DMS53 treated with DMSO at 0.1 percent for 48 hours (cell line): ENCODE measurements around the gene TTC39C.
A peak's percentile ranks its signal among the peaks of the same experiment; 100 is the strongest.

Experiments
- DNase-seq: peaks from one replicate; lab custom pipeline; 2025; ENCODE audit not compliant: unreplicated experiment; lab: John Stamatoyannopoulos, UW

TTC39C gene

GRCh38 chr18:23990474-23991410 lies 23.8 kb upstream of the TTC39C start:
- no peak for DNase-seq

DNA sequence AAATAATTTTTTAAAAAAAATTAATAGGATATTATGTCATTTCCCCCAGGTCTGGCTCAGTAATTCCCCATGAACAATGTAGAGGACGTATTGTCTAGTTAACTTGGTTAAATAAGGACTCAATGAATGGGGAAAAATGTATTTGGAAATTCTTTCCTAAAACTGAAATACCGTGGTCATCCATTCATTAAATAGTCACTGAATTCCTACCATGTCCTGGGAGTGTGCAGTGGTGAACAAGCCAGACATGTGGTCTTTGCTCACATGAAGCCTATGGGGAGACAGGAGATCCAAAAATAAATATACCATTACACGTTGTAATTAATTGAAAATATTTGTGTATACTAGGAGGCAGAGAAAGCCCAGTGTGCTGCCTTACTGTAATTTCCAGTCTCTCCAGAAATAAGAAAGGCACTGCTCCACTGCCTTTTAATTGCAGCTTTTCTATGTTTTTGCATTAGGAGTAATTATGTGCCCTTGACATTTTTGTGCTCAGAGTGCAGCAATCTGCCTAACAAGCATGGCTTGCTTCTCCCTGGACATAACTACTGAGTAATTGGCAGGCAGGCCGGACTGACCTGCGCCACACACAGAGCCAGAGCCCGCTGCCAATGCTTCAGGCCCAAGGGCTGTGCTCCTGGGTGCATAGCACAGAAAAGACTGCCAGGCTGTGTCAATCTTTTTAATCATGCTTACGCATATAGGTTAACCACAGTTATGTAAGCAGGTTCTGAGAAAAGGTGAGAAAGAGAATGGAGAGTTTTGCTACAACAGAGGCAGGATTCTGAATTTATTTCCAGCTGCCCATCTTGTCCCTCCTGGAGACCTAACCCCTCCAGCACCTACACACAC lies 22.2 kb upstream of the TTC39C start:
- no peak for DNase-seq

DNA sequence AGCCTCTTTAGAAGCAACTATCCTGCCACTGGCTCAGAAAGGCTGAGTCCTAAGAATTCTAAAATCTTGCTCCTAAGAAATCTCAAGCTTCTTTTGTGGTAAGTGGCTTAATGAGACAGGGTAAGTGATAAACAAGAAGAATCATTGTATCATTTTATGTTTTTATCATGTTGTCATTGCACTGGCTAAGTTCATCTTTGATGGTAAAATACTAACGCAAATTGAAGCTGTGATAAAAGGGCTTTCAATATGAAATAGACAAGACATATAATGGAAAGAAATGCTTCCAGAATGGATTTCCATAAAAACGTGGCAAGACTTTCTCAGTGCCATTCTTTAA lies 21.6 kb upstream of the TTC39C start:
- no peak for DNase-seq

DNA sequence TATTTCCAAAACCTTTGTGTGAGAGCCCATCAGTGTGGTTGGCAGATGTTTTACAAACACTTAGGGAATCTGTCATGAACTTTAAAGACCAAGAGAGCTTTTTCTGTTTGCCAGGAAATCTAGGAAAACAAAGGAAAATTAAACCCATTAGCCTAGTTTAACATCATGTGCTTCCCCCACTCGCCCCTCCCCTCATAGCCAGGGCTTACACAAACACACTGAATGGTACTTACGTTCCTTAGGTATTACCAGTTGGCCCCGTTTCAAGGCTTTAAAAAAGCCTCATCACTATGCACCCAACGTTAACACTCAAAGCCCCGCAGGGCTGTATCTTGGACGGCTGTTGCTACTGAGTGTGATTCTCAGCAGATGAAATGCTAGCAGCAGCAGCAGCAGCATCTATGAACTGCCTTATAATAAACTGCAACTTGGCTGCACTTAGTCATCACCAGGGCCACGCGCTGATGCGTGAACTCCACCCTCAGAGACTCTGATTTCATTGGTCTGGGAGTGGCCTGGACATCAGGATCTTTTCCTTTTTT lies 20.1 kb upstream of the TTC39C start:
- peak; percentile 82 for DNase-seq

DNA sequence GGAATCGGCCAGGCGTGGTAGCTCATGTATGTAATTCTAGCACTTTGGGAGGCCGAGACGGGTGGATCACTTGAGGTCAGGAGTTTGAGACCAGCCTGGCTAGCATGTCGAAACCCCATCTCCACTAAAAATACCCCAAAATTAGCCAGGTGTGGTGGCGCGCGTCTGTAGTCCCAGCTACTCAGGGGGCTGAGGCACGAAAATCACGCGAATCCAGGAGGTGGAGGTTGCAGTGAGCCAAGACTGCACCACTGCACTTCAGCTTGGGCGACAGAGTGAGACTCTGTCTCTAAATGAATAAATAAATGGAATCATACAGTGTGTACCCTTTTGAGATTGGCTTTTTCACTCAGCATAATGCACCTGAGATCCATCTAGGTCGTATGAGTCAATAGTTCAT lies 19.4 kb upstream of the TTC39C start:
- DNase-seq, result no peak

GRCh38 chr18:23998018-23998417 lies 16.5 kb upstream of the TTC39C start:
- DNase-seq, result no peak

GRCh38 chr18:23998820-23999219 lies 15.7 kb upstream of the TTC39C start:
- DNase-seq, result peak; percentile 96

GRCh38 chr18:24000613-24001490 lies 13.7 kb upstream of the TTC39C start:
- DNase-seq, result no peak

DNA sequence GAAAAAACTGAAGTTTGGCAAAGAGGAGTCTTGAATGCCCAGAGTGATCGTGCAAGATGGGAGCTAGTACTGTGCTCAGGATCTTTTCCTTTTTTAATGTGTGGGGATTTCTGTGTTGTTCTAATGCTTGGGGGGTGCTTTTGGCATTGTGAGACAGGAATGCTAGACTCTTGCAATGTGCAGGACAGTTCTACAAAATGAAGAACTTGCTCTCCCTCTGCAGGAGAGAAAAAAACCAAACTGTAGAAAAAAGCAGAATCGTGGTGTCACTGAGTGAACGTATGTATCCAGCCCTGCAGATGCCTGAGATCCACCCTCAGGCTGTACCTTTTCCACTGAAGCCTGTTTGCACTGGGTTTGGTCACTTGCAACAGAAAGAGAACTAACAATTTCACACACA lies 12.1 kb upstream of the TTC39C start:
- no peak for DNase-seq

DNA sequence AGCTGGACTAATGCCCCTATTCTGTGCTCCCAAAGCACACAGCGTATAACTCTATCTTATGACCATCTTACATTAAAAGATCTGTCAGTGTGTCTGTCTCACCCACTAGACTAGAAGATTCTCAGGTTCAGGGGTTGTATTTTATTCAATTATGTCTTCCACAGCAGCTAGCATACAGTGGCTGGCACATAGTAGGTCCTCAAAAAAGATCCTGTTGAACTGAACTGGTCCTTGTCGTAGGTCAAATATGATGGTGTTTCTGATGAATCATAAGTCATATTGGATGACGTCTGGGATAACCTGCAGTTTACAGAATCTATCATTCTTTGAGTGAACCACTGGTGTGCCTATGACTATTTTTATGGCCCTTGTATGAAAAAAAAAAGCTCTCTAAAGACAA lies 11.3 kb upstream of the TTC39C start:
- DNase-seq, result no peak

DNA sequence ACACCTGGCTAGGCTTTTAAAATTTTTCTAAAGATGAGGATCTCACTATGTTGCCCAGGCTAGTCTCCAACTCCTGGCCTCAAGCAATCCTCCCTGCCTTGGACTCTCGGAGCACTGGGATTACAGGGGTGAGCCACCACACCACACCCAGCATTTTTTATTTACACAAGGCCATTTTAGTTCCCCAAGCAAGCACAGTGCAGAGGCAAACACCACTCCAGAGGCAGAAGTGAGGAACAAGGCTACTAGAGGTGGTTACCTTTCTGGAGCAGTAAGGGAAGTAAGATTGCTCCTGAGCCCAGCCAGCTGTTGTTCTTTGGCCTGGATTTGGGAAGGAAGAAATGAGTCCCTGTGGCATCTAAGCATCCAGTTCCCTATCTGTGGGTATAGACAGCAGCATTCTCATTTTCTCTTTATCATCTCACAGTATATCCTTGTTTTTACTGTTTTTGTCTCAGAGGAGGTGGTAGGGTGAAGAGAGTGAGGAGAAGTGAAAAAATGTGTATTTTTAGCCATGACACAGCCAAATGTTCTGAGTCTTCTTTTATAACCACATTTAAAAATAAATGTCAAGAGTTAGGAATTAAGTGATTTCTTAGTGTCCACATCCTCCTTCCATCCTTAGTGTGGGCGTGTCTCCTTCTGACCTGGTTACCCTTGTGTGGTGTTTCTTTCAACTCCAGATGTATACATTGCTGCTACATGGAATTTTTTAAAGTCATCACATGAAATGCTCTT lies 10.5 kb upstream of the TTC39C start:
- no peak for DNase-seq

GRCh38 chr18:24006712-24007313 lies 7.7 kb upstream of the TTC39C start:
- DNase-seq, result no peak

DNA sequence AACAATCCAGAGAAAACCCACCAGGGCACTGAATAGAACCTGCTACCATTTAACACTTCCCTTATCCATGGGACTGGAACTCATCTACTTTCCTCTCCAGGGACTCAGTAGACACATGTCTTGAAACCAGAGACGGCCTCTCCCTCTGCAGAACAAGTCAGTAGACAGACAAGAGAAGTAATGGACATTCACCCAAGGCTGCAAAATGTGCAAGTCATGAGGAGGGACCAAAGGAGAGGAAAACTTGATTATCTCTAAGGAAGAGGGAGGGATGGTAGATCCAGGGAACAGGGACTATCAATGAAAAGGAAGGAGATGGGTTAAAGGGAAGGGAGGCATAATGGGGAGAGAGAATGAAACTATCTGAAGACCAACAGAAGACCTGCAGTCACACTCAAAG lies 5.3 kb upstream of the TTC39C start:
- no peak for DNase-seq

GRCh38 chr18:24009651-24010333 lies 4.8 kb upstream of the TTC39C start:
- peak; percentile 37 for DNase-seq

GRCh38 chr18:24010673-24011072 lies 3.9 kb upstream of the TTC39C start:
- no peak for DNase-seq

DNA sequence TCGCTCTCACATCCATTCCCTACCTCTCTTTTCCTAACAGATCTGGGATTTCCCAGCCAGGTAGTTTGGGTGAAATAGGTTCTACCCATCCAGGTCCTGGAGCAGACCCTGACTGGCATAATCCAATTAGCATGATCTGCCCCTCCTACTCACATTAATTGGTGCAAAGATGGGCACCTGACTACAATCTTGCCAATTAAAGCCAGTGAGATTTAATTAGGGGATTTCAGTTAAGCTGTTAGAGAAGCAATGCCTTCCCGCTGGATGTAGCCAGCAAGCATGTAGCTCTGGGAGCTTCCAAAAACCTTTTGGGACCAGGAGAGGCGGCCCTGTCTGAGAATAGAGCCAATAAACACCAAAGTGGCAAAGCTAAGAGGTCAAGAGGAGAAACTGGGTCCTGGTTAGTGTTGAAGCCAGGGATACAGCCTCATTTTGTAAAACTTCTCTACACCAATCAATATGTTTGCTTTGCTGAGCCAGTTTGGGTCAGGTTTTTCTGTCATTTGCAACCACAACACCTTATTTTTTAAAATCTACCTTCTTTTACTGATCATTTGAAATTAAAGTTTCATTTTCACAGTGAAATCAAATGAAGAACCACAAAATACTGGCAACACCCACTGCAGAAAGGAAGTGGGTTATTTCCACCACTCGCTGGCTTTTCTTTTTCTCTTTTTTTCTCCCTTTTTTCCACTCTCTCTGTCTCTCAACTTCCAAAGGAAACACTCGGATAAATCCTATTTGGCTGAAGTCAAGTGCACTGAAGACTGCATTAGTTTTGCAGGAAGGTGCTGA lies 3.2 kb upstream of the TTC39C start:
- no peak for DNase-seq

DNA sequence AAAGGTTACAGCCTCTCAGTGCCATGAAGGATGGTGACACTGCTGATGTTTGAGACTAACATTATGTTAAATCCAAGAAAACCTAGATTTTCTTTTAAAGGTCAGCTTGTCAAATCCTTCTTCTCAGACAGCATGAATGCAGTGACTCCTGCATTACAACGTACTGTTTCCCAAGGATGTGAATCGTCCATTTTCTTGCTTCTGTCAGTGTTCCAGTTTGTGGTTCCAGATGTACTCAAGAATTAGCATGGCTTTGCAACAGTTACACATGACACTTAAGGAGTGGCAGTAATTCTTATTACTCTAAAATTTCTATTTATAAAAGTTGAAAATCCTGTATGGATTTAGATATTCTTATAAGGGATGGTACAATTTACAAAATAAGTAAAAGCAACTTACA lies 1.5 kb upstream of the TTC39C start:
- DNase-seq, result no peak

- DNase-seq, result no peak
Measured at GRCh38 chr18:24014986-24015638, 558 bp downstream of the TTC39C start.
